ENCODE results near the gene SEMA6A.

The SEMA6A gene

GRCh38 chr5:116614603-116614920, 39.9 kb upstream of the SEMA6A start:
- ATAC-seq: no peak
- no peak for TF ChIP-seq ARNTL (CRISPR knock-in tag; IDR thresholded peaks at IDR 0.05; ENCODE audit: borderline replicate concordance, low read depth)
- TF ChIP-seq CSDC2 (CRISPR knock-in tag; IDR thresholded peaks at IDR 0.05): no peak

GRCh38 chr5:116613445-116613844, 38.8 kb upstream of the SEMA6A start:
- no peak for ATAC-seq

GRCh38 chr5:116612431-116612830, 37.8 kb upstream of the SEMA6A start:
- TF ChIP-seq TOX (CRISPR knock-in tag; IDR thresholded peaks at IDR 0.05; ENCODE audit: borderline replicate concordance) (no peak), RARB (CRISPR knock-in tag; IDR thresholded peaks at IDR 0.05) (no peak), OSR1 (CRISPR knock-in tag; IDR thresholded peaks at IDR 0.05) (no peak), ESRRG (CRISPR knock-in tag; IDR thresholded peaks at IDR 0.05) (no peak), CSDC2 (CRISPR knock-in tag; IDR thresholded peaks at IDR 0.05) (no peak), ISL1 (CRISPR knock-in tag; IDR thresholded peaks at IDR 0.05) (no peak), TSHZ2 (CRISPR knock-in tag; IDR thresholded peaks at IDR 0.05) (no peak), ZNF565 (CRISPR knock-in tag; conservative IDR thresholded peaks at IDR 0.05; ENCODE audit: low read depth) (no peak), PPARA (CRISPR knock-in tag; IDR thresholded peaks at IDR 0.05; ENCODE audit: borderline replicate concordance) (no peak), PATZ1 (CRISPR knock-in tag; IDR thresholded peaks at IDR 0.05; ENCODE audit: borderline replicate concordance) (no peak)
- ATAC-seq: no peak

More at GRCh38 chr5:116613445-116613844, 38.8 kb upstream of the SEMA6A start:
- TF ChIP-seq ESRRG (CRISPR knock-in tag; IDR thresholded peaks at IDR 0.05) (no peak), CSDC2 (CRISPR knock-in tag; IDR thresholded peaks at IDR 0.05) (no peak), CSRNP3 (CRISPR knock-in tag; IDR thresholded peaks at IDR 0.05) (no peak), PATZ1 (CRISPR knock-in tag; IDR thresholded peaks at IDR 0.05; ENCODE audit: borderline replicate concordance) (no peak), ARNTL (CRISPR knock-in tag; IDR thresholded peaks at IDR 0.05; ENCODE audit: borderline replicate concordance, low read depth) (no peak), SNAI2 (CRISPR knock-in tag; IDR thresholded peaks at IDR 0.05) (no peak), ZNF70 (CRISPR knock-in tag; IDR thresholded peaks at IDR 0.05) (no peak), TSHZ2 (CRISPR knock-in tag; IDR thresholded peaks at IDR 0.05) (no peak)

- TF ChIP-seq BACH2 (CRISPR knock-in tag; IDR thresholded peaks at IDR 0.05; ENCODE audit: borderline replicate concordance) (no peak), TCF4 (CRISPR knock-in tag; IDR thresholded peaks at IDR 0.05; ENCODE audit: borderline replicate concordance) (no peak), ZC3H10 (CRISPR knock-in tag; IDR thresholded peaks at IDR 0.05) (no peak), PATZ1 (CRISPR knock-in tag; IDR thresholded peaks at IDR 0.05; ENCODE audit: borderline replicate concordance) (no peak), ESRRG (CRISPR knock-in tag; IDR thresholded peaks at IDR 0.05) (no peak), TSHZ2 (CRISPR knock-in tag; IDR thresholded peaks at IDR 0.05) (no peak), ARNTL (CRISPR knock-in tag; IDR thresholded peaks at IDR 0.05; ENCODE audit: borderline replicate concordance, low read depth) (no peak), ISL1 (CRISPR knock-in tag; IDR thresholded peaks at IDR 0.05) (no peak)
- ATAC-seq: no peak
Observed at GRCh38 chr5:116605310-116606070, 30.9 kb upstream of the SEMA6A start.
